NCI-H2081 (cell line): Measurements from ENCODE around the gene PACSIN3.

Experiments used
- DNase-seq, 2 experiments: peaks; one replicate each; lab custom pipeline; 2025; lab: John Stamatoyannopoulos, UW

The PACSIN3 gene

GRCh38 chr11:47152953-47153950 lies 33.0 kb downstream of the PACSIN3 start:
- DNase-seq = peak; percentile 83 to 84

GRCh38 chr11:47152126-47152952 lies 33.9 kb downstream of the PACSIN3 start:
- DNase-seq = peak in 1 of 2 experiments; percentile 43

GRCh38 chr11:47149782-47150181 lies 36.5 kb downstream of the PACSIN3 start:
- DNase-seq = no peak

GRCh38 chr11:47148903-47149531 lies 37.2 kb downstream of the PACSIN3 start:
- DNase-seq = peak; percentile 51 to 82

GRCh38 chr11:47148270-47148669 lies 38.0 kb downstream of the PACSIN3 start:
- DNase-seq = no peak

- DNase-seq = no peak
Measured at GRCh38 chr11:47147681-47148080, 38.6 kb downstream of the PACSIN3 start.

- no peak for DNase-seq
Measured at GRCh38 chr11:47147250-47147649, 39.0 kb downstream of the PACSIN3 start.

- DNase-seq = no peak
Measured at GRCh38 chr11:47144541-47144940, 41.7 kb downstream of the PACSIN3 start.

- peak; percentile 12 to 52 for DNase-seq
Measured at GRCh38 chr11:47143322-47143721, 42.9 kb downstream of the PACSIN3 start.

GRCh38 chr11:47139878-47140277 lies 46.4 kb downstream of the PACSIN3 start:
- DNase-seq = no peak

- no peak for DNase-seq
Measured at GRCh38 chr11:47137476-47137875, 48.8 kb downstream of the PACSIN3 start.

- no peak for DNase-seq
Measured at GRCh38 chr11:47136921-47137320, 49.3 kb downstream of the PACSIN3 start.

- DNase-seq = no peak
Measured at GRCh38 chr11:47136327-47136726, 49.9 kb downstream of the PACSIN3 start.

- no peak for DNase-seq
Measured at GRCh38 chr11:47132981-47133380, 53.3 kb downstream of the PACSIN3 start.

- DNase-seq = no peak
Measured at GRCh38 chr11:47132490-47132889, 53.7 kb downstream of the PACSIN3 start.

GRCh38 chr11:47131136-47131535 lies 55.1 kb downstream of the PACSIN3 start:
- no peak for DNase-seq

- peak; percentile 43 to 46 for DNase-seq
Measured at GRCh38 chr11:47130543-47130942, 55.7 kb downstream of the PACSIN3 start.
